ENCODE data around the gene PIK3R6.
A peak's percentile ranks its signal among the peaks of the same experiment; 100 is the strongest.
"Not testable (repeated sequence)": the region's sequence is repeated elsewhere in the genome, so short reads cannot be mapped to it uniquely, and the experiment has no call there.

Gene PIK3R6

GRCh38 chr17:8856205-8856603 is 11.3 kb downstream of the PIK3R6 start:
- DNase-seq (ENCODE audit: extremely low read depth in 1 of 2, low read depth in 1 of 2) = not testable (repeated sequence)

GRCh38 chr17:8855477-8856204 is 11.8 kb downstream of the PIK3R6 start:
- no peak for DNase-seq (ENCODE audit: extremely low read depth in 1 of 2, low read depth in 1 of 2)

DNA sequence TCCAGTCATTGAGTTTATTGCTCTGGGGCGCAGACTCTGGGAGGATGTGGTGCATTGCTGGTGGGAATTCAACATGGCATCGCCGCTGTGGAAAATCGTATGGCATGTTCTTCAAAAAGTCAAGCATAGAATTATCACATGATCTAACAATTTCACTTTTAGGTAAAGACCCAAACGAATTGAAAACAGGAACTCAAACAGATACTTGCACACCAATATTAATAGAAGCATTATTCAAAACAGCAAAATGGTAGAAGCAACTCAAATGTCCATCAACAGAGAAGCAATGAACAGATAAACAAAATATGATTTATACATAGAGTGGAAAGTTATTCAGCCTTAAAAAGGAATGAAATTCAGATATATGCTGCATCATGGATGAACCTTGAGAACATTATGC is 15.9 kb downstream of the PIK3R6 start:
- no peak for DNase-seq (ENCODE audit: extremely low read depth in 1 of 2, low read depth in 1 of 2)

GRCh38 chr17:8849311-8850041 is 18.0 kb downstream of the PIK3R6 start:
- no peak for DNase-seq (ENCODE audit: extremely low read depth in 1 of 2, low read depth in 1 of 2)

GRCh38 chr17:8847891-8848290 is 19.6 kb downstream of the PIK3R6 start:
- no peak for DNase-seq (ENCODE audit: extremely low read depth in 1 of 2, low read depth in 1 of 2)

DNA sequence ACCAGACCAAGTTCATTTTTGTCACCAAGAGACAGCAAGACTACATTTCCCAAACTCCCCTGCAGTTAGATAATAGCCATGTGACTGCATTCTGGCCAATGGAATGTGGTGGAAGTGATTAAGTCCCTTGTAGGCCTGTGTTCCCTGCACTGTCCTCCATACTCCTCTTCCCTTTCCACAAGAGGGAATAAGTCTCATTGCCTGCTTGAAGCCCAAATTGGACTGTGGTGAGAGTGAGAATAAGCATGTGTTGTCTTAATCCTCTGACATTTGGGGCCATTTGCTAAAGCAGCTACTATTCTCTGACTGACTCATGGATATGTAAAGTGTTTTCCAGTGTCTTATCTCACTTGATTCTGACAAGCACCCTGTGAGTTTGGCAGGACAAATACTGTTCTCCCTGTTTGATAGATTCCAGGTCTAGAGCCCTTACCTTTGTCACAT is 20.7 kb downstream of the PIK3R6 start:
- DNase-seq (ENCODE audit: extremely low read depth in 1 of 2, low read depth in 1 of 2) = no peak

- no peak for DNase-seq (ENCODE audit: extremely low read depth in 1 of 2, low read depth in 1 of 2)
Measured at GRCh38 chr17:8844229-8845218, 22.9 kb downstream of the PIK3R6 start.

- no peak for DNase-seq (ENCODE audit: extremely low read depth in 1 of 2, low read depth in 1 of 2)
Measured at GRCh38 chr17:8843344-8843743, 24.1 kb downstream of the PIK3R6 start.

DNA sequence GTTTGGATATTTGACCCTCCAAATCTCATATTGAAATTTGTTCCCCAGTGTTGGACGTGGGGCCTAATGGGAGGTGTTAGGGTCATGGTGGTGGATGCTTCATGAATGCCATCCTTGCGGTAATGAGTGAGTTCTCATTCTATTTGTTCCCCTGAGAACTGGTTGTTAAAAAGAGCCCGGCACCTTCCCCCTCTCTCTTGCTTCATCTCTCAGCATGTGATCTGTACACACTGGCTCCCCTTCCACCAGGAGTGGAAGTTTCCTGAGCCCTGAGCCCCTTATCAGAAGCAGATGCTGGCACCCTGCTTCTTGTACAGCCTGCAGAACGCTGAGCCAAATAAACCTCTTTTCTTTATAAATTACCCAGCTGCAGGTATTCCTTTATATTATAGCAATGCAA is 25.6 kb downstream of the PIK3R6 start:
- DNase-seq (ENCODE audit: extremely low read depth in 1 of 2, low read depth in 1 of 2) = no peak

DNA sequence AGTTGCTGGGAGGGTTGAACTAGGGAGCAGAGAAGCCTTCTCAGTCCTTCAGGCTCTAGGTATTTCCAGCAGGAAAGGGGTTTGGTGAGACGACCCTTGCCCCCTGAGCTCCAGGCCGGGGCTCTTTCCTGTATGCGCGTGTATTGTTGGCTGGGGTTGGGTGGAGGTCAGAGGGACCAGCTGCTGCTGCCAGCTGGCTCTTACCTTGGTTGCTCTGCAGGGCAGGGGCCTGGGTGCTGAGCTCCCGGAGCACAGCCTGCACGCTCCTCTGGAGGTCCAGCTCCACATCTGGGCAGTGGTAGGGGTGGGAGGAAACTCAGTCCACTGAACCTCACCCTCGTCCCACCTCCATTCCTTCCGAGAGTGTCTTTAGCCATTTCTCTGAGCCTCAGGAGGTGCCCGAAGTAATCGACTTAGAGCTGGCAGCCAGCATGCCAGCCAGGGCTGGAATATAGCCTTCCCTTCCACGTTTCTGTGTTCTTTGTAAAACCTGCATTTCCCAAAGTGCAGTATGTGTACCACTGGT is 28.0 kb downstream of the PIK3R6 start:
- DNase-seq (ENCODE audit: extremely low read depth in 1 of 2, low read depth in 1 of 2) = no peak

DNA sequence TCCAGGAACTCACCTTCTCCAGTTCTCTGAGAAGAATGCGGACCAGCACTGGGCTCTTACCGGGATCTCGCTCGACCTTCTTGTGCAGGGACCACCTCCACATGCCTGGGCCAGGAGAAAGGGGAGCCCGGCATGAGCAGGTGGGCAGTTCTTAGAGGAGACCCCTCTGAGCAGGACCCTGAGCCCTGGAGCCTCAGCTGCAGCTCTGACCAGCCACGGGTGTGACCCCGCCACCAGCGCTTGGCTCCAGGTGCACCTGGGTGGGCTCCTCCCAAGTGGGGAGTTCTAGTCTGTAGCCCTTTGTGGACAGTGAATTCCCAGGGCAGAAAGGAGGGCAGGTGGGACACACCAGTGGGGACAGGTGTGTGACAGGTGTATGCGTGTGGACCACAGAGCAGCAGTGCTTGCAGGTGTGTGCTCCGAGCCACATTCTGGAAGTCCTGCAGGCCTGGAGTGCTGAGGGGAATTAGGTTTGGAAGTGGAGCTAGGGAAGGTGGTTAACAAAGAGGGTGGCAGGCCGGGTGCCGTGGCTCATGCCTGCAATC is 28.9 kb downstream of the PIK3R6 start:
- DNase-seq (ENCODE audit: extremely low read depth in 1 of 2, low read depth in 1 of 2) = no peak

DNA sequence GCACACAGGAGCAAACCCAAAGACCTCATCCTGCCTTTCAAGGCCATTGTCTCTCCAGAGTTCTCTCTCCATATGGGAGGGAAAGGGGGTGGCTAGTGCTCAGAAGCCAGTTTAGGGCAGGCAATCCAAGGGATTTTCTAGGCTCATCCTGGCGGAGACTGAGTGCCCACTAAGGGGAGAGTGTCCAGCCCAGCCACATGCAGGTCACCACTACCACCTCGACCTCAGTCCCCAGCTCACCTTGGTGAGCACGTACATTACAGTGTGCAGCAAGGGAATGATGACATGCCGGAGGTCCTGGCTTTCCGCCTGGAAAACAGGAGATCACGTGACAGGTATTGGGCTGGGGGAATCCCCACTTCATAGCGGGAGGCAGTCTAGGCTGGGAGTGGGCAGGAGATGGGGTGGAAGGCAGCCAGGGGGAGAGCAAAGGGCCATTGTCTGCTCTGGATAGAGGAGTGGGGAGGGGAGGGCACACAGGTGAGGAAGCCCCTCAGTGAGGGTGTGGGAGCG is 29.9 kb downstream of the PIK3R6 start:
- no peak for DNase-seq (ENCODE audit: extremely low read depth in 1 of 2, low read depth in 1 of 2)

- no peak for DNase-seq (ENCODE audit: extremely low read depth in 1 of 2, low read depth in 1 of 2)
Measured at GRCh38 chr17:8836821-8837562, 30.5 kb downstream of the PIK3R6 start.

GRCh38 chr17:8835631-8836364 is 31.7 kb downstream of the PIK3R6 start:
- no peak for DNase-seq (ENCODE audit: extremely low read depth in 1 of 2, low read depth in 1 of 2)

DNA sequence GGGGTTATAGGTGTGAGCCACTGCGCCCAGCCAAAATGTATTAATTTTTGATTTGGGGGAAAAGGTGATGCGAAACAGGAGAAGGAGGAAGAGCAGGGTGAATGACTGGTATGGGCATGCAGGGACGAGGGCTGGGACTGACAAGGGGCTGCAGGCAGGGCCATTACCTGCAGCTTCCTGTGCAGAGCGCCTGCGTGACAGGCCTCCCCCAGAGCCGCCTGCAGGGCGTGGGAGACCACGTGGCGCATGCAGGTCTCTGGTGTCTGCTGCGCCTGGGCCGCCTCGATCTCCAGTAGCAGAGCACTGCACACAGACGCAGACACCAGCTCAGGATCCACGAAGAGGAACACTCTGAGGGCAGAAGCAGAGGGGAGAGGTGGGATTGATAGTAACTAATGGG is 32.4 kb downstream of the PIK3R6 start:
- DNase-seq (ENCODE audit: extremely low read depth in 1 of 2, low read depth in 1 of 2) = no peak

DNA sequence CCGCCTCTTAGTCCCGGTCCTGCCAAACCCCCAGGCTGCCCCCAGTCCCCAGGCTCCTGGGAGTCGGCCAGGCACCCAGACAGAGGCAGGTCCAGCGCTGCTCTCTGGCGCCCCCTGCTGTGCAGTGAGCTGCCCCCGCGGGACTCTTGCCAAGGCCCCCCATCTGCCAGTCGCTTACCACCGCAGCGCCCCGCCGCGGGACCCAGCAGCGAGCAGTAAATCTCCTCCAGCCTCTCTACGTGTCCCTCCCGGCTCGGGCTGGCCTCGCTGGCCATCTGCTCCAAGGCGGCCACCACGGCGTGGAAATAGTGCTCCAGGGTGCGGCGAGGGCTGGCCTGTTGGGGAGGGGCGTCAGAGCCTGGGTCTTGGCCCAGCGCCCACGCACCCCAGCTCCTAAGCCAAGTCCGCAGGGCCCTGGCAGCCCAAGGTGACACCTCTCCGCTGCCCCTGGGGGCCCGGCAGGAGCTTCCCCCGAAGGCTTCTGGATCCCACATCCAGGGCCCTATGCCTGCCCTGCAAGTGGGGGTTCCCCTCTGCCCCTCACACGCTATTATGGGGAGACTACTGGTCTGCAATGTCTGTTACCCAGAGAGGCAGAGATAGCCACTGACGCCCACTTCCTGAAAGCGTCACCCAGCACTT is 34.6 kb downstream of the PIK3R6 start:
- DNase-seq (ENCODE audit: extremely low read depth in 1 of 2, low read depth in 1 of 2) = peak in 1 of 2 donors; percentile 13

DNA sequence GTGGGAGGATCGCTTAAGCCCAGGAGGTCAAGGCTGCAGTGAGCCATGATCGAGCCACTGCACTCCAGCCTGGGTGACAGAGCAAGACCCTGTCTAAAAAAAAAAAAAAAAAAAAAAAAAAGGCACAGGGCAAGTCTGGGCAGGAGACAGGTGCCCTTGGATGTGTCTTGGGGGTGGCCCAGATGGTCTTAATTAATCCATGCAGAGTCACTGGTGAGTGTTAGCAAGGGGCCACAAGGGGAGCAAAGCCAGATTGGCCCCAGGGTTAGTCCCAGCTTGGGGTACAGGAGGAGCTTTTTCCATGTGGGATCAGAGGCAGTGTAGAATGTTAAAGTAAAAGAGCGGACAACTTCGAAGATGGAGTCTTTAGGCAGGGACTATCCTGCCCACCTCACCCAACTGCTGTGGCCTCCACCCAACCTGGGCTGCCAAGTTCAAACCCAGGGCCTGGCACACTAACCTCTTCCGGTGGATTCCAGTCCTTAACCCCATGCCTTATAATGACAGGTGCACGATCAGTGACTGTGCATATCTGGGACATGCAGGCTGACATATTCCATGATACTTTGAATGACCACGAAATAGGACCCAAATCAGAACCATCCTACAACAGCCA is 36.1 kb downstream of the PIK3R6 start:
- no peak for DNase-seq (ENCODE audit: extremely low read depth in 1 of 2, low read depth in 1 of 2)

DNA sequence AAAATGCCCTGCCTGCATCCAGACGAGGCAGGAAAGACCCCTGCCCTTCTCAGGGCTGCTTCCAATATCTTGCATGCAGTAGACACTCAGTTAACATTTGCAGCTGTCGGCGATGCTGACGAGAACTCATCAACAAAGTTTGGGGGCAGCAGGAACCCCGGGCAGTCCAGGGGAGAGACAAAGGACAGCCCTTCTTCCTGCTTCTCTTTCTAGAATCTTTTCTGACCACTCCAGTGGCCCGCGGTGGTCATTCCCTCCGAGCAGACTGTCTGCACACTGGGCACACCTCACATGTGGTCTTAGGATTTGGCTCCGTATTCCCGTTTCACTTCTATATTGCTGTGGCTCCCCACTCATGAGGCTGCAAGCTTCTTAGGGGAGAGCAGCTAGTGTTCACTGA is 37.3 kb downstream of the PIK3R6 start:
- no peak for DNase-seq (ENCODE audit: extremely low read depth in 1 of 2, low read depth in 1 of 2)
